Astrocyte (in vitro differentiated cells and primary cell): ENCODE measurements around the gene SPRR1A.

Experiments
- EZH2 ChIP-seq: IDR thresholded peaks from 2 replicates; pipeline ENCODE4 v1.6.1; 2012; ENCODE audit warnings: mild to moderate bottlenecking, low read length, inconsistent platforms; ENCODE audit not compliant: insufficient read depth
- TF ChIP-seq, protein P1 (sequence below): IDR thresholded peaks from 2 replicates; pipeline ENCODE4 v1.5.1; 2011; ENCODE audit warnings: low read depth, mild to moderate bottlenecking, inconsistent platforms, low read length, moderate library complexity; ENCODE audit not compliant: insufficient read depth

DNA sequence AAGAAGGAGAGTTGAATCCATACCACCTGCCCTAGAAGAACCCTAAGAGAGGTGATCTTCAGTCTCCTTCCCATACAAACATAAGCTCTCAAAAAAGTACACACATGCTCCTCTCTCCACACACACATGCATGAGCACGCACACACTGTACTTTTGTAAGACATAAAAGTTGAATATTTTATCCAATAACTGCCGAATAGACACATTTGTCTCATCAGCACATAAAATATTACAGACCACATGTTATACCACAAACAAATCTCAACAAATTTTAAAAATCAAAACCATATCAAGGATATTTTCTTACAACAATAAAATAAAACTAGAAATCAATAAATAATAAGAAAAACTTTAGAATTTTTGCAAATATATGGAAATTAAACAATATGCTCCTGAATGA lies 2.7 kb downstream of the SPRR1A start:
- TF ChIP-seq, protein P1, sequence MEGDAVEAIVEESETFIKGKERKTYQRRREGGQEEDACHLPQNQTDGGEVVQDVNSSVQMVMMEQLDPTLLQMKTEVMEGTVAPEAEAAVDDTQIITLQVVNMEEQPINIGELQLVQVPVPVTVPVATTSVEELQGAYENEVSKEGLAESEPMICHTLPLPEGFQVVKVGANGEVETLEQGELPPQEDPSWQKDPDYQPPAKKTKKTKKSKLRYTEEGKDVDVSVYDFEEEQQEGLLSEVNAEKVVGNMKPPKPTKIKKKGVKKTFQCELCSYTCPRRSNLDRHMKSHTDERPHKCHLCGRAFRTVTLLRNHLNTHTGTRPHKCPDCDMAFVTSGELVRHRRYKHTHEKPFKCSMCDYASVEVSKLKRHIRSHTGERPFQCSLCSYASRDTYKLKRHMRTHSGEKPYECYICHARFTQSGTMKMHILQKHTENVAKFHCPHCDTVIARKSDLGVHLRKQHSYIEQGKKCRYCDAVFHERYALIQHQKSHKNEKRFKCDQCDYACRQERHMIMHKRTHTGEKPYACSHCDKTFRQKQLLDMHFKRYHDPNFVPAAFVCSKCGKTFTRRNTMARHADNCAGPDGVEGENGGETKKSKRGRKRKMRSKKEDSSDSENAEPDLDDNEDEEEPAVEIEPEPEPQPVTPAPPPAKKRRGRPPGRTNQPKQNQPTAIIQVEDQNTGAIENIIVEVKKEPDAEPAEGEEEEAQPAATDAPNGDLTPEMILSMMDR: no peak
- no peak for TF ChIP-seq EZH2
